NCI-H1436 (cell line): Measurements from ENCODE around the gene GAB4.

ENCODE experiments used
- DNase-seq: peaks from one replicate; lab custom pipeline; 2025; lab: John Stamatoyannopoulos, UW

The GAB4 gene

DNA sequence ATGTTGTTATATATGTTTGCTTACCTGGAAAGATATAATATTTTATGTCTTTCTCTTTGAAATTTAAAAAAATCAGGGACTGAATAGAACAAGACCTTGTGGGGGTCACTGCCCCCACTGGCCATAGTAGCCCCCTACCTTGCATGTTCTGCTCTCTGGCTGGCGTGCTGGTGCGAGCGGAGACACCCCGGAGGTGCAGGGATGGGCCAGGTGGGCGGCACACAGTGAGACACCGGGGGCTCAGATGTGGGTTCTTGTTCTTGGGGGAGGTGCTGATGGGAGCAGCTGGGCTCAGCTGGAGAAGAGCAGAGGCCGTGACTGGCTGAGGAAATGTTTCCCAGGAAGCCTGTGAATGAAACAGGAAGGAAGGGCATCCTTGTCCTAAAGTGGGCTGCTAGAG lies 20.2 kb downstream of the GAB4 start:
- no peak for DNase-seq

DNA sequence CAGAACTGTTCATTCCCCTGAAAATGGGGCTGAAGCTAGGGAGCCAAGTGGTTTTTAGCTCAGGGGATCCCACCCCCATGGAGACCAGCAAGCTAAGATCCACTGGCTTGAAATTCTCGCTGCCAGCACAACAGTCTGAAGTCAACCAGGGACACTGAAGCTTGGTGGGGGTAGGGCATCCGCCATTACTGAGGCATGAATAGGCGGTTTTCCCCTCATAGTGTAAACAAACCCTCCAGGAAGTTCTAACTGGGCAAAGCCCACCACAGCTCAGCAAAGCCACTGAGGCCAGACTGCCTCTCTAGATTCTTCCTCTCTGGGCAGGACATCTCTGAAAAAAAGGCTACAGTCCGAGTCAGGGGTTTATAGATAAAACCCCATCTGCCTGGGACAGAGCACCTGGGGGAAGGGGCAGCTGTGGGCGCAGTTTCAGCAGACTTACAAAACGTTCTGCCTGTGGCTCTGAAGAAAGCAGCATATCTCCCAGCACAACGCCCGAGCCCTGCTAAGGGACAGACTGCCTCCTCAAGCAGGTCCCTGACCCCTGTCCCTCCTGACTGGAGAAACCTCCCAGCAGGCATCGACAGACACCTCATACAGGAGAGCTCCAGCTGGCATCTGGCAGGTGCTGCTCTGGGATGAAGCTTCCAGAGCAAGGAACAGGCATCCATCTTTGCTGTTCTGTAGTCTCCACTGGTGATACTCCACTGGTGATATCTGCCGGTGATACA lies 32.7 kb downstream of the GAB4 start:
- DNase-seq: no peak

DNA sequence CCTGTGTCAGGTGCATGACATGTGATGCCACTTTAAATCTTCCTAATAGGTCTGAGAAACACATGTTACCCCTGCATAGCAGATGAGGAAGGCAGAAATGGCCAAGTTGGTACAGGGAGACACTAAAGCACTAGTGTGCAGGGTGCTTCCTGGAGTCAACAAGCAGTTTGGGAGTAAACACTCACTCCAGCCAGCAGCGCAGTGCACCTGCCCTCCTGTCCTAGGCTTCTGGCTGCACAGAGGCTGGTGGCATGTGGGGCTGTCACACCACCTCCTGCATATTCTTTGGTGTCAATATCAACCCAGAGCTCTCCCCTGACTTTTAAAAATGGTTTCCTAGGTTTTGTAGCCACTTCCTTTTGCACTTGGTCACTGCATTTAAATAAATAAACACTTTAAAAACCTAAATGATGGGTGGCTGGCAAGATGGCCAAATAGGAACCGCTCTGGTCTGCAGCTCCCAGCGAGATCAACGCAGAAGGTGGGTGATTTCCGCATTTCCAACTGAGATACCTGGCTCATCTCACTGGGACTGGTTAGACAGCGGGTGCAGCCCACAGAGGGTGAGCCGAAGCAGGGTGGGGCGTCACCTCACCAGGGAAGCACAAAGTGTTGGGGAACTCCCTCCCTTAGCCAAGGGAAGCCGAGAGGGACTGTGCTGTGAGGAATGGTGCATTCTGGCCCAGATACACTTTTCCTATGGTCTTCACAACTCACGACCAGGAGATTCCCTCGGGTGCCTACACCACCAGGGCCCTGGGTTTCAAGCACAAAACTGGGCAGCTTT lies 33.5 kb downstream of the GAB4 start:
- no peak for DNase-seq

DNA sequence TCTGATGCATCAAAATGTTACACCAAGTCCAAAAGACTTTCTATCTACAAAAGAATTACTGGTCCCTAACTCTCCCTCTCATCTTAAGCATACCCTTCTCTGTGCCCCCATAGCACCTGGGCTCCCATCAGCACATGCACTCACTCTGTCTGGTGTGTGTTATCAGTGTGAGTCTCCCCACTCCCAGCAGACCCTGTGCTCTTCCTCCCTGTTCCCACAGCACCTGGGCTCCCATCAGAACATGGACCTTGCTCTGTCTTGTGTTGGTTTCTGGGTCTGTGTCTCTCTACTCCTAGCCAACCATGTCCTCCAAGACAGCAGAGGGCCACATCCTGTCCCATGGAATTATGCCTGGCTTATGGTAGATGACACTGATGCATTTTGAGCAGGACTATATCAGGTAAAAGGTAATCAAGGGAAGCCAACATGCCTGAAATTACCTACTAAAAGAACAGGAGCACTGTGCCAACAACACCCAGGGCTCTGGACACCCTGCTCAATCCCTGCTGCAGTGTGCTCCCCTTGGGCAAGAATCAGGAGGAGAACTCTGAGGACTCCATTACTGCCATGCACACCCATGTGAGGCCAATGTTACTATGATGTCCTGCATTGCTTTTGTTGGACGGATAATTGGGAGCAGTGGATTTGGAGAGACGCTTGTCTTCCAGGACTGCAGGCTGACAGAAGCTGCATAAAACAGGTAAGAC lies 34.3 kb downstream of the GAB4 start:
- no peak for DNase-seq

DNA sequence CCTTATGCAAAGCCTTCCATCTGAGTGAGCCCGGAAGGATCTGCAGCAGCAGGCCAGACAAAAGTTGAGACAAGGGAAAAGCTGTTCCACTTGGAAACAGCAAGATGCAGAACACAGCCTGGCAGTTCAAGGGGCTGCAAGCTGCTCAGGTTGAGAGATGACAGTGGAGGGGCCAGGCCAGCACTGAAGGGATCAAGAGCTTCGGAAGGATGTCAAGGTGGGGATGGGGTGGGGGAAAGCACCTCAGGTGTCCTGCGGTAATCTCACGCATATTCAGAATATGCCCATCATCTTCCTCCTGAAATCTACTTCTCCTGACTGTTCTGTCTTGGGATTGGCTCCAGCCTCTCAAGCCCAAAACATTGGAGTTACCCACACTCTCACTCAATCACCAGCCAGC lies 35.7 kb downstream of the GAB4 start:
- DNase-seq: no peak

DNA sequence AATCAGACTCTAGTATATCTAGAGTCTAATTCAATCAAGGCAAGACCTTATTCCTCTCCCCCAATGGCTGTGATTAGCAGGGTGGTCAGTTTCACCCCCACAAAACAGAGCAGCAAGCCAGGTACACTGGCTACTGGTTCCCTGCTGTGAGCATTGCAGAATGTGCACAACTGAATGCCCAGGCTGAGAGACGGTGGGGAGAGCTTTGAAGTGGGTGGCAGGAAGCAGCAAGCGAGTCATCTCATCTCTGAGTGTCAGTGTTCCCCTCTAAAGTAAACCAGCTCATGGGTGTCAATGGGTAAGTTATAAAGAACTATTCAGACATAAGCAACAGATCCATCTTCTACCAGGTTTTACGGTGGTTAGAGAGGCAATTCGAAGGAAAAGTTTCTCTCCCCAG lies 37.6 kb downstream of the GAB4 start:
- no peak for DNase-seq

DNA sequence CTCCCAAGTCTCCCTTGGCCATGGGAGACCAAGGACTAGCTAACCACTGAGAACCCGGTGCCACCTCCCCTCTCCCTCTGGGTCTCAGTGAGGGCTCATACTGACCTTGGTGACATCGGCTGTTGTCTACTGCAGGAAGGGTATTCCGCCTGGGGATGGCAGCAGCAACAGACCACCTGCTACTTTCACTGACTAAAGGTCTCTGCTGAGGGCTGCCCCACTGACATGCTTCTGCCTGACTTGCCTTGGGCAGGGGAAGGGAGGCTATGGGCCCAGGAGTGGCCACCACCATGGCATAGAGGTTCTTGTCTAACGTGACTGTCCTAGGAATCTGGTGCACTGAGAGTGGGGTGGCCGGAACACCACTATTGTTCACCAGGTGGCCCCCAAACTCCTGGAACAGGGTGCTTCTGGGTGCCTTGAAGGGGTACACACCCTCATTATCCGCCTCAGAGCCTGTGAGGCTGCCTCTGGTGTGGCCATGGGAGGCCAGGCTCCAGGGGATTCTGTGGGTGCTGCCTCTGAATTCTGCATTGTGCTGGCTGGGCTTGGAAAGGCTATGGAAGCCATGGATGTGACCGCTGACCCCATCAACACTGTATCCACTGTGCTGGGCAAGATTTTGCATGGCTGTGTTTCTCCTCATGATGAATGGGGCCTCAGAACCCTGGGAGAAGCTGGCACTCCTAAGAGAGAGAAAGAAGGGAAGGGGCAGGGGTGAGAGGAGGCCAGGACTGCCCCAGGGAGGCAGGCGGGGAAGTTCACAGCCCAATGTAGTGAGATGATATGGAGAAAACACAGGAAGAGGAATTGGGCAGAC lies 38.3 kb downstream of the GAB4 start:
- no peak for DNase-seq

DNA sequence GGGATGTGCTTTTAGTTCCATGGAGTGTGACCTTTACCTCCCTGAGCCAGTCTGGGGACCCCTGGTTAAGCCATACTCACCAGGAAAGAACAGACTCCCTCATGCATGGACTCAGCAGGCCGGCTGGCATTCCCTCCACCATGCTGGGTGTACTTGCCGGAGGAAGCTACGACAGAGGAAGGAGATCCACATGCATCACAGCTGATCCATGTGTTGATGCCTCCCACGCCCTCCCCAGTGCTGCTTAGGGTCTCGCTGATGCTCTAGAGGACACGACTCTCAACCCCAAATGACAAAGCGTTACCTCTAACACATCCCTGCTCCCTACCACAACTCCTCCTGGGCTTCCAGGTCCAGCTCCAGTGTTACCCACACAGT lies 39.8 kb downstream of the GAB4 start:
- no peak for DNase-seq

DNA sequence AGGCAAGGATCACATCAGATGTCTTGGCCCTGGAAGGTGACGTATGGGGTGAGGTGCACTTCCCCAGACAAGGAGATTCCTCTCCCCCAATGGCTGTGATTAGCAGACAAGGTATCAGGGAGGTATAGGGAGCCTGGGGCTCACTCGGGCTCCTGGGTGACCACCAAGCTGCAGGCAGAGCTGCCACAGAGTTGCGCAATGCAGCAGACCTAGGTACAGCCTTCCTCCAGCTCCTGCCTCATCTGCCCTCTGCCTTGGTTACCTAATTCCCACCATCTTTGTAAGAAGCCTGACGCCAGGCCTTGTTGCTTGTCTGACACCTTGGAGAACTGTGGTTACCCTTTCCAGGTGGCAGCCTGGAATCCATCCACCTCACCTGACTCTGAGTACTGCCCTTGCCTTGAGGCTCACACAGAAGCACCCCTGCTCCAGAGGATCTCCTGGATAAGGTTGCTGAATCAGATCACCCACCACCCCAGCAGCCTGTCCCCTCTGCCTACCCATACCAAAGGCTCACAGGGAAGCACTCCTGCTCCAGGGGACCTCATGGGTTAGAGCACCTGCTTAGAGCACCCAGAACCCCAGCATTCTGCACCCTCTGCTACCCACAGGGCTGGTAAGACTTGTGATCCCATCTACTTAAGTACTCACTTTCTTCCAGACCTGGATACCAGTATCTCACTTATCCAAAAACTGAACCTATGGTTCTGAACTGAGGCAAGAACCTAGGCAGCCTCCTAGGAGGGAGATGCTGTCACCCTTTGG lies 40.4 kb downstream of the GAB4 start:
- no peak for DNase-seq

DNA sequence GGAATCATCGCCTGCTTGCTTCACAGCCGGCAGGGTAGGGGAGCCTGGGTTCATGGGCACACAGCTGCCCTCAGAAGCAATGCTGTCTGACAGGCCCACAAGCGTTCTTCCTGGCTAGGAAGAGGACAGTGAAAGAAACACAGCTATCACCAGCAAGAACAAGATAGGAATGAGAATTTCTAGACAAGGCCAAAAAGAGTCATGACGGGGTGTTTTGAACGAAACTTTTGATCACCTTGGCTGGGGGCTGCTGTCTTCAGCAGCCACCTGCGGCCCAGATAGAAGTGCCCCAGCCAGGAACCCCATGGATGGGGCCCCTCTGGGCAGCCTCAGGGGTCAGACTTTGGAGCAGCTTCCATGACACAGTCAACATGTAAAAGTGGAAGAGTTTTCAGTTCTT lies 41.8 kb downstream of the GAB4 start:
- DNase-seq: no peak

DNA sequence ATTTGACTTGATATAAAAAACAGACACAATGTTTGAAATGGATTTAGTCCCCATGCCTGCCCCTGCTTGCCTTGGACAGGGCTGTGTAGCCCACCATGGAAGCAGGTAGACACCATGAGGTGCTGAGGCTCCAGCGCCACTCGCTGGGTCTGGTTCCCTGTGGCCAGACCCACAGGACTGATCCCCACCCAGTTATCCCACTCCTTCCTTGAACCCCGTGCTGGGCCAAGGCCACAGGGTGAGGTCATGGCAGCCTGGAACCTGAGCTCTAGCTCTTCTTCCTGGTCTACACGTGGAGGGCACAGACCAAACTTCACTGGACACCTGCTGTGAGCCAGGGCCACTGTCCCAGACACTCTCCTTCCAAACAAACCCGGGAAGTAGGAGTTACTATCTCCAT lies 42.5 kb downstream of the GAB4 start:
- no peak for DNase-seq

DNA sequence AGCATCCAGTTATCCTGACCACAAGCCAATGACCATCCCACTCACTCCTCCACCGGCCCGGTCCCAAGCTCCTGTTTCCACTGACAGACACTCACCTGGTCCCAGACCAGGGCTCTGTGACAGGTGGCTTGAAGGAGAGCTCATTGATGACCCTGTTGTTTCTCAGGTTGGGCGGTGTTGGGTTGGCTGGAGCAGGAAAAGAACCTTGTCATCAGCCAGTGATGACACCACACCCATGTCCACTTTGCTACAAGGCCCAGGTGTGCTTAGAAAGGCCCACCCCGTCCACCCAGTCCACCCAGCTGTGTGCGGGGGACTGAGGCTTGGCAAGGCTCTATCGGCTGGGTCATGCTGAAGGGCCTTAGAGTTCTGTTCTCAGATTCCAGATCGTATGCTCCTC lies 42.9 kb downstream of the GAB4 start:
- DNase-seq: no peak

DNA sequence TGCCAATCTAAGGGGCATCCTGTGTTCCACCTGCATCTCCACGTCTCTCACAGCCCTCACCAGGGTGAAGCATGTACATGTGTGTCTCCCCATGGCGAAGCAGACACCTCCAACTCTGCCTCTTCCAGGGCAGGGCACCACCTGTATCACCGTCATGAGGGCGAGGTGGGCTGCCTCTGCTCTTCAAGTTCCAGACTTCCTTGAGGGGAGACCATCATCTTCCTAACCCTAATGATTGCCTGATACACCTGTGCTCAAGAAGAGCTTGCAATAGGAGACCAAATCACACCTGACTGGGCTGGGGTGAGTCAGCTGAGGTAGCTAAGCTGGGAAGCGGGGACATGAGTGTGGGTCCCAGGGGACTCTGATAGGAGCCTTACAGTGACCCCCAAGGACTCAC lies 43.7 kb downstream of the GAB4 start:
- no peak for DNase-seq

DNA sequence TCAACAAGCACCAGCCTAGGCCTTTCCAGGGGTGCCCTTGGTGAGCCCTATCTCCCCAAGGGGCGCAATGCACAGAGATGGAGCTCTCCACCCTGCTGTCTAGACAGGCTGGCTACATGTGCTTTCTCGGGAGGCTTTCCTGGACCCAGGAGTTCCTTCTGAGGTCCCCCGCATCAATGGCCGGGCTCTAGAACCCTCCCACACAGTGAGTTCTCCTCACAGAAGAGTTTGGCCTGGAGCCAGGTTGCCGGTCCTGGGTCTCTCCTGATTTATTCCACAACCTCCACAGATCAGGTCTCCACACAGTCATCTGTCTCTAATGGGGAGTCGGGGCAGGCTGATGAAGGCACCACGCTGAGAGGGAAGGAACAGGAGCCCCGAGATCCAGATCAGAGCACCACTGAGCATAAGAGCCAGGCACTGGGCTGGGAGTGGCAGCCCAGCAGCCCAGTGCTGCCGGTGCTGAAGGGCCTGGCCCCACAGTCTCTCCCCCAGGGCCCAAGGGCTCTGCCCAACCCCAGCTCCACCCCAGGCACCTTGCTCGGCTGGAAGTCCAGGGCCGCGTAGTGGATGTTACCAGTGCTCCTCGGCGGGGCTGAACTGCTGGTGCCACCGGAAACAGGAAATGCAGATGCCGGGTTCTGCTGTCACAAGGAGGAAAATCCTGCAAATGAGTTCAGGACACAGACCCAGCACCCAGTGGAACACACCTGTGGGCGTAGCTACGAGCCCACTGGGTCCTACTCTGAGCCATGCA lies 44.7 kb downstream of the GAB4 start:
- DNase-seq: no peak

DNA sequence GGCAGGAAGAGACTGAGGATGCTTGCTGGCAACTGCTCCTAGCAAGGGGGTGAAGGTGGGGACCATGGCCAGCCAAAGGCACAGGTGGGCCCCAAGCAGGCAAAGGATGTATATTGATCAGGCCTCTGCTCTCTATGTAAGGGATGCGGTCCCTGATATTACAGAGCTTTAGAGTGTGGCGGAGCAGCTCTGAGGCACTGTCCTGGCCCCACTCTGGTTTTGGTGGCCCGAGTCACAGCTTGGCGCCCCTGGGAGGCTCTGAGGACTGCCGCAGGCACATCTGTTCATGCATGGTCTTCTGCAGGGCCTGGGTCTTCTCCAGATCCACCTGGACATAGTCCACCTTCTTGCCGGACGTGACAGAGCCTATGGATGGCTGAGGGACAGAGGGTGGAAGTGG lies 45.5 kb downstream of the GAB4 start:
- no peak for DNase-seq

DNA sequence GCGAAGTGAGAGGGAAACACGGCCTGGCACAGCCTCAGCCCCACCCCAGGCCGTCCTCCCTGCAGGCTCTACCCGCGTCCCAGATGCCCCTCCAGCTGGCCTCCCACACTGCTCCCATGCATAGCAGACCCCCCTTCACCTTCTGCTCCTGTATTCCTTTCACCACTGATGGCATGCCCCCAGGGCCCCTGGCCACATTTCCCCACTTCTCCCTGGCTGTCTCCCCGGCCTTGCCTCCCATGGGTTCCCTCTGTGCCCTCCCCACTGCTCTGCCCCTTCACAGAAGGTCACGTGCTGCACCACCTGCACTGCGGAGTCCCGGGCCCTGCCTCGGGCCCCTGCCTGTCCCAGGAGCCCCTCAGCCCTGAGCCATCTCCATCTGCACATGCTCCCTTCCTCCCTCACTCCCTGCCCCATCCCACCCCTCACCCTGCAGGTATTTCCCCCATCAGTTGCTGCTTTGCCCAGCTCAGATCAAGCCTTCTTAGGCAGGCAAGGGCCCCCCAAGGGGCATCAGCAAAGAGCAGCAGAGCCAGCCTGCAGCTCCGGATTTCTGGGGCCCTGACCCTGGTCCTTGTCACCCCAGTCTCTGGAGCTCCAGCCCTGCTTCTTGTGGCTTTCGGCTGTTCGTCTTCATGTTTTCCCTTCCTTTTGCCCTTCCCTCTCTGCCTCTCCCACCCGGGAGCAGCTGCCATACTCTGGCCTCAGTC lies 46.4 kb downstream of the GAB4 start:
- no peak for DNase-seq

DNA sequence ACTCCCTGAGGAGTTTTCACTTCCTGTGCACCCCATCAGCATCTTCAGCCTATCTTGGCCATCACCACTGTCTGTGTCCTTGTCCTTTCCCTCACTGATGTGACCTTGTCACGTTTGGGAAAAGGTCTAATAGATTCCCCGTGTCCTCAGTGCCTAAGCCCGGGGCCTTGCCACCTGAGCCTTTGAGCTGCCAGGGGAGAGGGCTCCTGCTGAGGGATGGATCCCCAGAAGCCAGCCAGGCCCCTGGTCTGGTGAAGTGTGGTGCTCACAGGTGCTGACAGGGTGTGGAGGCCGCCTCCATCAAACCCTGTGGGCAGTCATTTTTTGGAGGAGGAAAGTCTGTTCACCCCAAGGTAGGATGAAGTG lies 47.2 kb downstream of the GAB4 start:
- DNase-seq: no peak

DNA sequence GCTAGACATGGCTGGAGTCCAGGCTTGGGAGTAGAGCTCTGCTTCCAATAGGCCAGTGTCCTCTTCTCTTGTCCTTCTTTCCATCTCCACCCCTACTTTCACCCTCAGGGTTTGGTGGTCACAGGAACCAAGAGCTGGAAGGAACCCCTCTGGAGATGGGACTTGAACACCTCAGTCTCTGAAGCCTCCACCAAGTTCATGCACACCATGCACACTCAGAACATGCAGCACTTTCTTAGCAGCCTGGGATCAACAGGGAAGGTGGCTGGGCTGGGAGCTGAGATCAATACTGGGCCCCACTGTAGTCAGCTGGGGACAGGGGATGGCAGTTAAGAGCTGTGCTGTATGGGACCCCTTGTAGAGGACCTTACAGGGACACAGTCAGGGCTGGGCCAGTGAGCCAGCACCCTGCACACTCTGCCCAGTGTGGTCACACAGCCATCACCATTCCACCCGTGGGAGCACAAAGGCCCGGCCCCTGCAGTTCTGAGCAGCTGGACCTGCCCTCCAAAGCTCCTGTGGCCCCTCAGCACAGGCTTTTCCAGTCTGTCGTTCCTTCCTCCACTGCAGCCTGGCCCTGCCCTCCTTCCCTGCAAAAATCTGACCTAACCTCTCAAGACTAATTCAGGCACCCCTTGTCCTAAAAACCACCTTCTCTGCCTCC lies 47.7 kb downstream of the GAB4 start:
- DNase-seq: no peak

DNA sequence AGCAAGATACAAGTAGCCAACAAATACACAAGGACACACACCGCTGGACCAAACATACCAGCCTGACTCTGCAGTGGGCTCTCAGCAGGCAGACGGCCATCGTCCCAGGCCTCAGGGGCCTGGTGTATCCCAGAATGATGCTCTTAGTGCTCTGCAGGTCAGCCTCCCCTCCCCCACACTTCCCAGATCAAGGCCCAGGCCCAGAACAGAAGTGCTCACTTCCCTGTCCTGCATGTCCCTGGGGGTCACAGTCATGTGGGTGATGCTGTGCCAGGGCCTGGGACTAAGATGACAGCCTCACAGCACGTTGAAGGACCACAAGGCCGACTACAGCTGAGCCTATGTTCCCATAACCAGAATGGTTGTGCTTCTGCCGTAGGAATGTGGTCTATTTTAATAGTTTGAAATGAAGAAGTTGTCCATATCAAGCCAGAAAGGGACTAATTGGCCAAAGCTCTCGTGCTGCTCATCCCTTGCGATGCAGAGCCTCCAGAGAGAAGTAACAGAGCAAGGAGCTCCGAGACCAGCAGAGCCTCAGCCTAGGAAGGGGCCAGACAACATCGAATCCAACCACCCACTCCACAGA lies 48.6 kb downstream of the GAB4 start:
- DNase-seq: no peak
